HG03139 (cell line): Measurements from ENCODE around the gene GRB2.
"Not testable (repeated sequence)": the region's sequence is repeated elsewhere in the genome, so short reads cannot be mapped to it uniquely, and the experiment has no call there.

Experiments
- ATAC-seq: cut with Tn5 transposase; IDR thresholded peaks from one replicate; pipeline ENCODE4 v1.9.1; 2021; ENCODE audit not compliant: unreplicated experiment

Gene GRB2

GRCh38 chr17:75325827-75326225 lies 79.7 kb downstream of the GRB2 start:
- ATAC-seq = no peak

- no peak for ATAC-seq
Observed at GRCh38 chr17:75325348-75325747, 80.1 kb downstream of the GRB2 start.

GRCh38 chr17:75321506-75321905 lies 84.0 kb downstream of the GRB2 start:
- ATAC-seq = no peak

- peak; percentile 41 for ATAC-seq
Observed at GRCh38 chr17:75319904-75320691, 85.4 kb downstream of the GRB2 start.

GRCh38 chr17:75318615-75319222 lies 86.8 kb downstream of the GRB2 start:
- ATAC-seq = no peak

GRCh38 chr17:75318211-75318610 lies 87.3 kb downstream of the GRB2 start:
- ATAC-seq = no peak

- ATAC-seq = no peak
Observed at GRCh38 chr17:75317671-75318070, 87.8 kb downstream of the GRB2 start.

GRCh38 chr17:75316253-75316652 lies 89.2 kb downstream of the GRB2 start:
- no peak for ATAC-seq

GRCh38 chr17:75315541-75316243 lies 89.8 kb downstream of the GRB2 start:
- ATAC-seq = no peak

- ATAC-seq = no peak
Observed at GRCh38 chr17:75313941-75314551, 91.4 kb downstream of the GRB2 start.

GRCh38 chr17:75308732-75309629 lies 96.5 kb downstream of the GRB2 start:
- ATAC-seq = no peak

GRCh38 chr17:75307957-75308731 lies 97.3 kb downstream of the GRB2 start:
- no peak for ATAC-seq

- no peak for ATAC-seq
Observed at GRCh38 chr17:75301502-75302206, 103.8 kb downstream of the GRB2 start.

- ATAC-seq = no peak
Observed at GRCh38 chr17:75301049-75301448, 104.4 kb downstream of the GRB2 start.

- no peak for ATAC-seq
Observed at GRCh38 chr17:75300280-75300679, 105.2 kb downstream of the GRB2 start.

GRCh38 chr17:75295201-75296158 lies 110.0 kb downstream of the GRB2 start:
- peak; percentile 45 for ATAC-seq

GRCh38 chr17:75292810-75293448 lies 112.5 kb downstream of the GRB2 start:
- not testable (repeated sequence) for ATAC-seq
